22Rv1 (cell line): ENCODE measurements around the gene SLC1A2.

ENCODE experiments used
- ZFX ChIP-seq: fragments of 450-650 bp; IDR thresholded peaks from 2 replicates; pipeline ENCODE4 v1.6.1; 2017; ENCODE audit warnings: antibody characterized with exemption, borderline replicate concordance
- TF ChIP-seq, protein P1 (sequence below): fragments of 450-650 bp; IDR thresholded peaks from 2 replicates; pipeline ENCODE4 v1.5.1; 2017; ENCODE audit warnings: mild to moderate bottlenecking

DNA sequence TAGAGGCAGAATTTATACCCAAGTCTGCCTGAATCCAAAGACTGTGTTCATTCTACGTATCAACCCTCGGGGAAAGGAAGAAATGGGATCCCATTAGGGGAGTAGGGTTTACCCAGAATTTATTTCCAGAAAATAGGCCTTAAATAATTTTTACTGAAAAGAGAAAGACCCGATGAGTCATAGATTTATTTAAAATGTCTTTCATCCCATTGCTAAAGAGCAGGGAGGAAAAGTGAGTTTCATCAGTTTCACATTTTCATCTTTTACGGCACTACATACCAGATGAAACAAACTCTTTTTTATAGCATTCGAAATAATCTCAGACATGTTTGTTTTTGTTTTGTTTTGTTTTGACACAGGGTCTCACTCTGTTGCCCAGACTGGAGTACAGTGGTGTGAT lies 31.3 kb downstream of the SLC1A2 start:
- TF ChIP-seq, protein P1, sequence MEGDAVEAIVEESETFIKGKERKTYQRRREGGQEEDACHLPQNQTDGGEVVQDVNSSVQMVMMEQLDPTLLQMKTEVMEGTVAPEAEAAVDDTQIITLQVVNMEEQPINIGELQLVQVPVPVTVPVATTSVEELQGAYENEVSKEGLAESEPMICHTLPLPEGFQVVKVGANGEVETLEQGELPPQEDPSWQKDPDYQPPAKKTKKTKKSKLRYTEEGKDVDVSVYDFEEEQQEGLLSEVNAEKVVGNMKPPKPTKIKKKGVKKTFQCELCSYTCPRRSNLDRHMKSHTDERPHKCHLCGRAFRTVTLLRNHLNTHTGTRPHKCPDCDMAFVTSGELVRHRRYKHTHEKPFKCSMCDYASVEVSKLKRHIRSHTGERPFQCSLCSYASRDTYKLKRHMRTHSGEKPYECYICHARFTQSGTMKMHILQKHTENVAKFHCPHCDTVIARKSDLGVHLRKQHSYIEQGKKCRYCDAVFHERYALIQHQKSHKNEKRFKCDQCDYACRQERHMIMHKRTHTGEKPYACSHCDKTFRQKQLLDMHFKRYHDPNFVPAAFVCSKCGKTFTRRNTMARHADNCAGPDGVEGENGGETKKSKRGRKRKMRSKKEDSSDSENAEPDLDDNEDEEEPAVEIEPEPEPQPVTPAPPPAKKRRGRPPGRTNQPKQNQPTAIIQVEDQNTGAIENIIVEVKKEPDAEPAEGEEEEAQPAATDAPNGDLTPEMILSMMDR = no peak
- no peak for TF ChIP-seq ZFX
